ENCODE data around the gene DAAM2.

The DAAM2 gene

GRCh38 chr6:39786649-39787048, 5.5 kb upstream of the DAAM2 start:
- no peak for DNase-seq

DNA sequence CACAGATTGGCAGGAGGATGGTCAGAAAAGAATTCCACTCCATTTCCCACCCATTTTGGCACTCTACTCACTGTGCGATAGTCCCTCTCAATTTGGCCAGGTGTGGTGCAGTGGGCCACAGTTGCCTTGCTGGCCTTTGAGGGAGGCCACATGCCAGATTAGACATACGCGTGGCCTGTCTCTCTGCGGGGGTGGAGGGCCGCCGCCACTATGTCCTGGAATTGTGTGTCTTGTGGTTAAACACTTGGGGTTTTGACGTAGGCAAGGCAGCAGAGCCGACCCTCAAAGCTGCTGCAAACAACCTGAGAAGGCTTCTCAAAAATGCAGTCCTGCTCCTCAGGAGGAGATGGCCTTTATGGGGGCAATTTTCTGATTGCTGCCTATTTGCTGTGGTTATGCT, 4.9 kb upstream of the DAAM2 start:
- no peak for DNase-seq

- DNase-seq: no peak
These were observed 1.4 kb upstream of the DAAM2 start for GRCh38 chr6:39790772-39791171.

DNA sequence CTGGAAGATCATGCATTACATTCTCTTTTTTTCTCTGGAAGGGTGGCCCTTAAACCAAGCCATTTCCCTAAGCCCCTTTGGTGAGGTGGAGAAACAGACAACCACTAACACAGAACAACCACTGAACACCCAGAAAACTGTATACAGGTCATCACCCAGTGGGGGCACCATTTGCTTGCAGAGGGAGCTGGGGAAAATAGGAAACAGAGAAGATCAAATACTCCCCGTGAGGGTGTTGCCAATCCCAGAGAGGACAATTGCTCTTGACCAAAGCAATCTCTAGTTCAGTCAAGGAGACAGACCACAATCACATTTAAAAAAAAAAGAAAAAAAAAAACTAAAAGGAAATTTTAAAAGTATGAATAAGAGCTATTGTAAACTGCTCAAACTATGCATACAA, 865 bp upstream of the DAAM2 start:
- peak in 8 of 56 donors; percentile 22 to 55 (median 27) for DNase-seq

DNA sequence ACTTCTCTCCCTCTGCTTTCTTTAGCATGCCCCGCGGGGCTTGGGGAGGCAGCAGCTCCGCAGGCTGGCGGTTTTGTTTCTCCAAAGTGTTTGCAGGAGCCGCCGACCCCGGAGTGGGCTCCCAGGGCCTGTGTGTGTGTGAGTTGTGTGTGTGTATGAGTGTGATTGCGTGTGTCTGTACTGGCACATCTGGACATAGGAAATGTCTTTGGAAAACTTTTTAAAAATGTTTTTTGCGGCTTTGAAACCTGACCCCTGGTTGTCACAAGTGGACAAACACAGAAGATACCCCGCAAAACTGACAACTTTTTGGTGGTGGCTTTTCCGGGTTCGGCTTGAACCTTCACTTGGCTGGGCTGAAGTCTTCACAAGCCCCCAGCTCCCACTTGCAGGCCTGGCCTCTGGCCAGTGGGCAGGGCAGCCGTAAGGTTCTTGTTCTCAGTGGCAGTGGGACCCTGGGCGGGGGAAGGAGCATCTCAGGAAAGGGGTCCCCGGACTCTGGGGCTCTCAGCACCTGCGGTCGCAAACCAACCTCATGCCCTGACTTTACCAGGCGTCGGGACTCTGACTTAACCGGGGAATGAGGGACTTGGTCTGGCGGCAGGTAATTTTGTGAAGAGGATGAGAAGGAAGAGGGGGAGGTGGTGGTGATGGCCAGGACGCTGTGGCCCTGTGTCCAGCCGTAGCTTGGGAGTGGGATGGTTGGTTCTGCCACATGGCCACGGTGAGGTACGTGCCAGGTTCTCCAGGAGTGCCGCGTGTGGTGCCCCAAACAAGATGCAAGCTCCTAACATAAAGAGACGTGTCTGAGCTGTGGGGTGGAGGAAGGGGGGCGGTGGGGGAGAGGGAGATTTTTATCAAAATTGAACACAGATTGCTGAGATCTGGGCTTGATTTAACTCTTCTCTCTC, 619 bp downstream of the DAAM2 start:
- peak in 8 of 56 donors; percentile 30 to 46 (median 36) for DNase-seq

- DNase-seq: no peak
These were observed 1.3 kb downstream of the DAAM2 start for GRCh38 chr6:39793516-39793915.

DNA sequence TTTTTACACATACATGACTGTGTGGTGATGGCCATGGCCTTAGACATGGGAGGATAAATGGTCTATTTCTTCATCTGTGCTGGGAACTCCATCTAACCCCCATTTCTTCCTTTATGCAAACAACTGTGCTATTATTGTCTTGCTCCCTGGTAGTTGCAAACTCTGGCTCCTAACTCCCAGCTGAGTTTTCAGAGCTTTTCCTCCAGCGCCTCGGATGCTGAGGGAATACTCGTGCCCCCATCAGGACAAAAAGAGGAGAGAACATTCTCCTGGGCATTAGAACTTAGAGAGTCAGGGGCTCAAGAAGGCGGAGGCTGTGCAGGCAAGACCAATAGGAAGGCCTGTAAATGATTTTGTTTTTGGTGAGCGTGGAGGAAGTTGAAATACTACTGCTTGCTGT, 2.1 kb downstream of the DAAM2 start:
- DNase-seq: peak in 13 of 56 donors; percentile 21 to 65 (median 44)

- DNase-seq: no peak
These were observed 5.6 kb downstream of the DAAM2 start for GRCh38 chr6:39797751-39798150.

DNA sequence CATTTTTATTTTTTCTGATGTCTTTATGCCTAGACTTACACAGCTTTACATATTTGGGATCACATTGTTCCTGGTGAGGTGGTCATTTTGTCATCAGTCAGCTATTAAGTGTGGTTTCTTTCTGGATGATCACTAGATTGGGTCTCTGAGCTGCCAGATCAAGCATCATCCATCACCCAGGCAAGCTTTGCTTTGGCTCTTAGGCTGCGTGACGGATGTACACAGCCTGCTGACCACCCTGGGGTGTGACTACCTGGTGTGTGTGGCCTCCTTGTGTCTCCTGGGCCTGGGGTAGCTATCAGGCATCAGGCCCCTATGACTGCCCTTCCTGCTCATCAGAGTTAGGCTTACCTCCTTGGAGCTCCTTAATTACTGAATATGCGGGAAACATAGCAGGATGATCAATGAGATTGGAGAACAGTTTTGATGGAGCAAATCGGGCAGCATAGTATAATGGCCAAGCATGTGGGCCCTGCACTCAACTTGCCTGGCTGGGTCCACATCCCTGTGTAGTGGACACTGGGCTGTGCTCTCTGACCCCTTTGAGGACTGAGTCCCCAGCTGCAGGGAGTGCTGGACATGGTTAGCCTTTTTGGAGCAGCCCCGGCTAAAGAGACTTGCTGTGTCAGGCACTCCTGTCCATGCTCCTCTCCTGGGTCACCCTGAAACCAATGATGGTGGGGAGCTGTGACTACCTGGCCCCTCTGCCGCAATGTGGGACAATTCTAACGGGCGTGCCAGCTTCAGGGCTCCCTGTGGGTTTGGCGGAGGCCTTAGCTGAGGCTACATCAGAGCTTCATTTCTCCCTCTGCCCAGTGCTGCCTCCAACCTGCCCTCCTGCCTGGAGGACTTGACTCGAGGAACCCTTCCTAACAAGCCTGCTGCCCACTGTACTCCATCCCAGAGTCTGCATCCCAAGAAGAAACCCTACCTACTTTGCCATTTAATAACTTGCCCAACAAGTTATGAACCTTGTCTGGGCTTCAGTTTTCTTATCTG, 8.2 kb downstream of the DAAM2 start:
- DNase-seq: no peak

- peak in 5 of 56 donors; percentile 23 to 70 (median 28) for DNase-seq
These were observed 9.5 kb downstream of the DAAM2 start for GRCh38 chr6:39801456-39802251.

DNA sequence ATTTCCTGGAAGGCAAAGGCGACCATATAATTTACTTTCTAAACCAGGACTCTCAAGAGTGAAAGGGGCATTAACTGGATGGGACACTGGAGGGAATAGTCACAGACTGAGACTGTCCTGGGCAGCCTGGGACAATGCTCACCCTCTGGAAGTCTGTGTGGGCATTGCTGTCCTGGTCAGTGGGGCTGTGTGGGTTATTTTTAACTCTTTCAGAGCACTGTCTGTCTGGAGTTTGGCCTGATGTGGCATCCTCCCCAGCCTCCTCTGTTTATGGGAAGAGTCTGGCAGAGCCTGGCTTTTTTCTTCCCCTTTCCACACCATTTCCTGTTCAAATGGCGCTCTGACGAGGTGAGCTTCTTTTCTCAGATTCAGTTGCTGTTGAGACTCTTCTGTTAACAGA, 11.7 kb downstream of the DAAM2 start:
- no peak for DNase-seq

DNA sequence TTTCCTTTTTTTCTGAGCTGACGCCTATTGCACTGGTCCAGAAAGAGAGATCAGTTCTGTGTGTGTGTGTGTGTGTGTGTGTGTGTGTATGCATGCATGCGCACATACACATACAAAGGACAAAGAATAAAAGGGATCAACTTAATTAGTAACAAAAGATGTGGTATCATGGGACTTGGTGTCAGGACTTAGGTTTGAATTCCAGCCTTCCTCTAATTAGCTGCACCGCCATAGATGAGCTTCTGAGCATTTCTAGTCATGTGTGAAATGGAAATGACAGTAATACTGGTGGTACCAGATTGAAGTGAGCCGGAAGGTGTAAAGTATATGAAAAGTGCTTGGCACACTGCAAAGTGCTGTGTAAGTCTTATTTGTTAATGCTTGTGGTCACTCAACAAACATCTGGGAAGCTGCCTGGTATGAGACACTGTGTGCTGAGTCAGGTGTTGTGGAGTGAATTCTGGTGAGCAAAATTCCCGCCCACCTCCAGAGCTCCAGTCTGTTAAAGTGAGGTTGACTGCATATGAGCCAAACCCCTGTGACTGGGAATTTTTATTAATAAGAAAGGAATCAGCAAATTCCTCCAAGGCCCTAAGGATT, 12.4 kb downstream of the DAAM2 start:
- DNase-seq: no peak

DNA sequence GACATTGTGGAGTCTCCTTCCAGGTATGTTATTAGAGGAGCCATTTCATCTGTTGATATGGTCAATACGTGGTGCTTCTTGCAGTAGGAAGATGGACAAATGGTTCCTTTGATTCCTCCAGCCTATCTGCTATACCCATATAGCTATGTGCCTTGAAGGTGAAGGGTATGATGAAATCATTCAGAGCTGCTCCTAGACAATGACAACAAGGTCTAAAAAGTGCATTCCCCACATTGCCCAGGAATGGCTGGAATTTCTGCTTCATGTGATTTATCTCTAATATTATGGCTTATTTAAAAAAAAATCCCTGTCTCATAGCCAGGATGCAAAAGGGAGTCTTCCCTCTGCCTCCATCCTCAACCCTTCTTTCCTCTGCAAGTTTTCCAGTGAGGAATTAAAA, 14.1 kb downstream of the DAAM2 start:
- no peak for DNase-seq

GRCh38 chr6:39808346-39808745, 16.2 kb downstream of the DAAM2 start:
- DNase-seq: no peak

DNA sequence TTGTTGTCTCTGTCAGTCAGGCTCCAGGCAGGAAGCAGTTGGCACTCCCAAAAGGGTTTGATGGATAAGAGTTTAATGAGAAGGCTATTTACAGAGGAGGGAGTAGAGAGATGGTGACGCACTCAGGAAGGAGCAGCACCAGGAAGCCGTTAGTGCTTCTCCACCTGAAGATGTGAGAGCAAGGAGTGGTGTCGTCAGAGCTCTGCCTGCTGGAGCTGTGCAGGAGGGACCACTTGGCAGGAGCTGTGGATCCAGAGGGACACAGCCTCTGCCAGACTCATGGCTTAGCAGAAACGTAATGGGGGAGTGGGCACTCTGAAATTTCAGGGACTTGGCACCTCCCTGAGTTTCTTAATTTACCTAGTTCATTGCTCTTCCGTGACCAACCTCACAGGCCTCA, 16.8 kb downstream of the DAAM2 start:
- peak in 5 of 56 donors; percentile 25 to 77 (median 47) for DNase-seq

DNA sequence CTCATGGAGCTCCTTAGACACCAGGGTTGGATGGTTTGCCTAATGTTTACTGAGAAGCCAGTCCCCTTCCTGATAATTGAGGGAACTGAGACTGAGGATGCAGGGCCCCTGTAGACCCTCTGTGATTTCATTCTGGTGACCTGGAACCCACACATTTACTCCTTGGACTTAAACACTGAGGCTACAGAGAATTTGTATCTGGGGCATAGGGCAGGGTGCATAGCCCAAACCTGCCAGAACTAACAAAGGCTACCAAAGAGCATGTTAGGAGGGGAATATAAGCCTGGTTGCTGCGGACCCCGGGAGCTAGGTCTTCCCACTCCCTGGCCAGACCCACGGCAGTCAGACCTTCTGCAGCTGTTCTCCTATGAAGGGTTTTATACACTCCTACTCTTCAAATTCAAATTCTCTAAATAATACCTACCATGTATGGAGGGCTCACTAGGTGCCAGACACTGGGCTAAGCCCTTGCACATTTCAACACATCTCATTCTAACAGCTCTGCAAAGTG, 19.7 kb downstream of the DAAM2 start:
- no peak for DNase-seq

GRCh38 chr6:39812496-39812852, 20.3 kb downstream of the DAAM2 start:
- no peak for DNase-seq

DNA sequence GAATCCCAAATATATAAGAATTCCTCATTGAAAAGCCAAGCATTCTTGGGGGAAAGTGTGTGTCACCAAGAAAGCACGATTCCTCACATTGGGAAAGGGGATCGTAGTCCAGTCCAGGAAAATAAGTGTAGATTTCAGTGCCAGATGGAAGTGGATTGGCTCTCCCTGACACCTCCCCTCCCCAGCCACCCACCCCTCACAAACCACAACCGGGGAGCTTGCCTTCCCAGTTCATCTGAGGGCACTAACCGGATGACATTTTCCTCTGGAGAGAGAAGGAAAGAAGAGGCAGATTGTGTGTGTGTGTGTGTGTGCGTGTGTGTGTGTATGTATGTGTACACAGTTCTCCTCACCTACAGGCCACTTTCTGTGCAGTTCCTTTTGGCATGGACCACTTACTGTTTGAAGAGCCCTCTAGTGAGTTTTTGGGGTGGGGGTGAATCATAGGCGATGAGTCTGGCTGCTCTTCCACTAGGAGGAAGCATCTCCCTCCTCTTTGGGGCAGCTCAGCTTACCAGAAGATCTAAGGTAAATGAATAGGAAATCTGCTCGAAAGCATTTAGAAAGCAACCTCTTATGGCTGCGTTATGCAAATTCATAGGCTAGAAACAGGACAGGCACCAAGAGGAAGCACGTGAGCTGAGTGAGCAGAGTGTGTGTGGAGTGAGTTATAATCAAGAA, 20.8 kb downstream of the DAAM2 start:
- DNase-seq: no peak

- DNase-seq: peak in 1 of 56 donors; percentile 53
These were observed 22.1 kb downstream of the DAAM2 start for GRCh38 chr6:39814236-39814635.

DNA sequence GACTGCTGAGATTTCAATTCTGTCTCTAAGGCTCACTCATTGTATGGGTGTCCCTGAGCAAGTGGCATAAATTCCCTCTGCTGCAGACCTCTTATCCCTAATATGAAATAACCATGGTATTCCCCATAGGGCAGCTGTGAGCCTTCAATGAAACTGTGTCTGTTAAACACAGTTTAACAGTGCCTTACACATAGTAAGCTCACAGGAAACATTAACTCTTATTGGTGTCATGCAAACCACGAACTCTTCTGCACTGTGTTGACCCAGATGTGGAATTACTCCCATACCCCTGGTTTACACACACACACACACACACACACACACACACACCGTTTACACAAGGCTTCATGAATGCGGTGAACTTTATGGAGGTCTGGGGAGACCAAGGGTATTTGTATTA, 23.2 kb downstream of the DAAM2 start:
- DNase-seq: no peak

Measured in amygdala (tissue), 56 donors.